Measurements from ENCODE around the gene MTHFD1. TPM values are rescaled to one million over a fixed set of nuclear protein-coding genes. Genes with fewer than 3 reads are reported as not detected.

MTHFD1 gene
- polyA plus RNA-seq, 1 donor (not counting 4 experiments of a cell fraction or from before 2014, with no cell fraction given), result 63.2 TPM

GRCh38 chr14:64459405-64460136 is 71.4 kb downstream of the MTHFD1 start:
- H3K27ac ChIP-seq (ENCODE audit: control insufficient read depth, insufficient read depth, low read length), result no peak overlapping the region
- peaks cover 13 to 19% of the 10 kb centered on the region in 2 experiments for H3K36me3 ChIP-seq (ENCODE audit: control insufficient read depth in 2 of 2, extremely low read depth in 1 of 2, insufficient read depth in 2 of 2, low read length in 2 of 2)
- no peak overlapping the region for H3K9ac ChIP-seq (ENCODE audit: control insufficient read depth, extremely low read depth, insufficient read depth, low read length)
- no peak overlapping the region for H2AFZ ChIP-seq (ENCODE audit: control insufficient read depth, low read length)
- H3K4me3 ChIP-seq (ENCODE audit: control insufficient read depth in 2 of 3, extremely low read depth in 1 of 3, insufficient read depth in 2 of 3, low read depth in 1 of 3, low read length in 3 of 3), result no peak overlapping the region
- no peak for TF ChIP-seq EZH2 (IDR thresholded peaks at IDR 0.05; ENCODE audit: low read length)
- no peak for TF ChIP-seq CTCF (optimal IDR thresholded peaks at IDR 0.05 in 1 of 3, IDR thresholded peaks at IDR 0.05 in 1 of 3, conservative IDR thresholded peaks at IDR 0.05 in 1 of 3; ENCODE audit: extremely low read depth in 1 of 3, insufficient read depth in 2 of 3, low read length in 3 of 3)
- DNase-seq (ENCODE audit: low read depth, low spot score) (no peak), FAIRE-seq (no peak)
- H3K79me2 ChIP-seq (ENCODE audit: control insufficient read depth, insufficient read depth, low read length), result no peaks in the 10 kb centered on the region
- dilution Hi-C loops (cut with MboI; ENCODE audit: extremely low pct_ligation_motif_present, low sequenced_read_pairs), result no loop called here
- no peaks in the 10 kb centered on the region for H3K9me1 ChIP-seq (ENCODE audit: control insufficient read depth, extremely low read depth, insufficient read depth, low read length)
- peaks cover under 1% of the 10 kb centered on the region for H3K4me1 ChIP-seq (ENCODE audit: control insufficient read depth, extremely low read depth, insufficient read depth, low read length)
- no peaks in the 10 kb centered on the region for H3K9me3 ChIP-seq (ENCODE audit: control insufficient read depth, low read depth, low read length)
- no peaks in the 10 kb centered on the region for H4K20me1 ChIP-seq (ENCODE audit: control insufficient read depth, extremely low read depth, insufficient read depth, low read length)
- no peaks in the 10 kb centered on the region for H3K27me3 ChIP-seq (ENCODE audit: control insufficient read depth, extremely low read depth, insufficient read depth, low read length)
- H3K4me2 ChIP-seq (ENCODE audit: control insufficient read depth, extremely low read depth, insufficient read depth, low read depth, low read length), result no peak overlapping the region

- TF ChIP-seq CTCF (optimal IDR thresholded peaks at IDR 0.05 in 1 of 3, IDR thresholded peaks at IDR 0.05 in 1 of 3, conservative IDR thresholded peaks at IDR 0.05 in 1 of 3; ENCODE audit: extremely low read depth in 1 of 3, insufficient read depth in 2 of 3, low read length in 3 of 3), result no peak
- TF ChIP-seq EZH2 (IDR thresholded peaks at IDR 0.05; ENCODE audit: low read length), result no peak
- no peak overlapping the region for H3K4me3 ChIP-seq (ENCODE audit: control insufficient read depth in 2 of 3, extremely low read depth in 1 of 3, insufficient read depth in 2 of 3, low read depth in 1 of 3, low read length in 3 of 3)
- H3K9ac ChIP-seq (ENCODE audit: control insufficient read depth, extremely low read depth, insufficient read depth, low read length), result no peak overlapping the region
- H3K79me2 ChIP-seq (ENCODE audit: control insufficient read depth, insufficient read depth, low read length), result no peaks in the 10 kb centered on the region
- H4K20me1 ChIP-seq (ENCODE audit: control insufficient read depth, extremely low read depth, insufficient read depth, low read length), result no peaks in the 10 kb centered on the region
- DNase-seq (ENCODE audit: low read depth, low spot score) (no peak), FAIRE-seq (no peak)
- H3K27ac ChIP-seq (ENCODE audit: control insufficient read depth, insufficient read depth, low read length), result no peak overlapping the region
- H3K27me3 ChIP-seq (ENCODE audit: control insufficient read depth, extremely low read depth, insufficient read depth, low read length), result no peaks in the 10 kb centered on the region
- no peaks in the 10 kb centered on the region for H3K9me1 ChIP-seq (ENCODE audit: control insufficient read depth, extremely low read depth, insufficient read depth, low read length)
- H3K36me3 ChIP-seq (ENCODE audit: control insufficient read depth in 2 of 2, extremely low read depth in 1 of 2, insufficient read depth in 2 of 2, low read length in 2 of 2), result peaks cover 9% of the 10 kb centered on the region in 2 experiments
- H2AFZ ChIP-seq (ENCODE audit: control insufficient read depth, low read length), result no peak overlapping the region
- peaks cover 12% of the 10 kb centered on the region for H3K4me1 ChIP-seq (ENCODE audit: control insufficient read depth, extremely low read depth, insufficient read depth, low read length)
- no peaks in the 10 kb centered on the region for H3K9me3 ChIP-seq (ENCODE audit: control insufficient read depth, low read depth, low read length)
- H3K4me2 ChIP-seq (ENCODE audit: control insufficient read depth, extremely low read depth, insufficient read depth, low read depth, low read length), result no peak overlapping the region
- dilution Hi-C loops (cut with MboI; ENCODE audit: extremely low pct_ligation_motif_present, low sequenced_read_pairs), result no loop called here
These were observed 73.1 kb downstream of the MTHFD1 start for GRCh38 chr14:64461221-64461620.
